ENCODE measurements around the gene SPAAR.
A peak's percentile ranks its signal among the peaks of the same experiment; 100 is the strongest.
"Not testable (repeated sequence)": the region's sequence is repeated elsewhere in the genome, so short reads cannot be mapped to it uniquely, and the experiment has no call there.

Gene SPAAR

DNA sequence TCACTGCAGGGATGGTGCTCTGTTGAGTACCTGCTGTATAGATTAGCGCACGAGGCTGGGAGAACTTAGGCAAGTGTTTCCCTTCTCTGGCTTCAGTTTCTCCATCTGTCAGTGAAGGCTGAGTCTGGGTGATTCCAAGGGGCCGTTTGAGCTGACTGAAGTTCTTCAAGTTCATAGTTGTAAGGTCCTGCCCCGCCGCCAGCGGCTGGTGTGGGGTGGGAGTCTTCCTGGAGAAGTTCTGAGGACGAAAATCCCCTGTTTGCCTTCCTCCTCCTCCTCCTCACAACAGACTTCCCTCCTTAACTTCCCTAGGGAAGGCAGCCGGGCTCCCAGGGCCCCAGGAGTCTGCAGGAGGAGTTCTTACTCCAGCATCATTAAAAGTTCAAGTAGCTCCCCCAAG, 5.0 kb upstream of the SPAAR start:
- DNase-seq (ENCODE audit: low spot score) = no peak

DNA sequence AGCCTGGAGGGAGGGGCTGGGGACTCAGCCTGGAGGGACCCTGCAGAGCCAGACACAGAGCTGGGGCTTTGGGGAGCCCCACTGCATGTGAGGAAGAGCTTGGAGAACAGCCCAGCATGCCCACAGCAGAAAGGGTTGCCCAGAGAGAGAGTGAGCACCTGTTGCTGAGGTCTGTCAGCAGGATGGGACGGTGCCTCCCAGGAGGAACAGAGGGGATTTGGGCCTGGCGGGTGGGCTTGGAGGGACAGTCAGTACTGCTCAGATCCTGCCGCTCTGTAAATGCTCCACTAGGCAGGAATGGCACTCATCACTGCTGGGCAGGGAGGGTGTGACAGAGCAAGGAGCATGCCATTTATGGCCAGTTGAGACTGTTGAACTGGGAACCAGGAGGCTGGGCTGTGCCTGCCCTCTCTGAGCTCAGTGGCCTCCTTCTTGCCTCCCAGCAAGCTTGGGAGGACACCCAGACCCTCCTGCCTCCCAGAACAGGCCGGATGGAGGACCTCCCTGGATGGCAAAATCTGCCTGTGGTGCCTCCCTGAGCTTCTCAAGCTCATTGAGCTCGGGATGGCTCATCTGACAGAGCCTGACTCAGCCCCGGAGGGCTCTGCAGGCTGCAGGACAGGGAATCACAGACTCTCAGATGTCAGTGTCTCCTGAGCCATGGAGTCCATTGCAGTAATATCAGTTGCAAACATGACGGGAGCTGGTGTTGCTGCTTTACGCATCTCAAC, 4.1 kb upstream of the SPAAR start:
- peak; percentile 73 for DNase-seq (ENCODE audit: low spot score)

DNA sequence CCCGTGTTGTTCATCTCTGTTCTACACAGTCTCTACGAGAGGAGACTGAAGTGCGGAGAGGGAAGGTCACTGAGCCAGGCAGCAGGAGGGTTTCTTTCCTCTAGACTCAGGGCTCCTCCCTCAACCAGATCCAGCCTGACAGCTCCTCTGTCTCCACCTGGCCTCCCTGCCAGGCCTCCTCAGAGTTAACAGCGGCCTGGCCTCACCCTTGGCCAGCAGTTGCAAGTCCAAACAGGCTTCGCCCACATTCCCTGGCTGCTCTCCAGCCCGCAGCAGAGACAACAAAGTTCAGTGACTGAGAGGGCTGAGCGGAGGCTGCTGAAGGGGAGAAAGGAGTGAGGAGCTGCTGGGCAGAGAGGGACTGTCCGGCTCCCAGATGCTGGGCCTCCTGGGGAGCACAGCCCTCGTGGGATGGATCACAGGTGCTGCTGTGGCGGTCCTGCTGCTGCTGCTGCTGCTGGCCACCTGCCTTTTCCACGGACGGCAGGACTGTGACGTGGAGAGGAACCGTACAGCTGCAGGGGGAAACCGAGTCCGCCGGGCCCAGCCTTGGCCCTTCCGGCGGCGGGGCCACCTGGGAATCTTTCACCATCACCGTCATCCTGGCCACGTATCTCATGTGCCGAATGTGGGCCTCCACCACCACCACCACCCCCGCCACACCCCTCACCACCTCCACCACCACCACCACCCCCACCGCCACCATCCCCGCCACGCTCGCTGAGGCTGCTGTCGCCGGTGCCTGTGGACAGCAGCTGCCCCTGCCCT, 3.2 kb upstream of the SPAAR start, which contains the start of gene HRCT1:
Gene HRCT1, plus strand, starts transcription at position 291 of the 768 bp plus-strand sequence. Its CDS starts 86 bp downstream, at position 377.
- peak; percentile 94 for DNase-seq (ENCODE audit: low spot score)

DNA sequence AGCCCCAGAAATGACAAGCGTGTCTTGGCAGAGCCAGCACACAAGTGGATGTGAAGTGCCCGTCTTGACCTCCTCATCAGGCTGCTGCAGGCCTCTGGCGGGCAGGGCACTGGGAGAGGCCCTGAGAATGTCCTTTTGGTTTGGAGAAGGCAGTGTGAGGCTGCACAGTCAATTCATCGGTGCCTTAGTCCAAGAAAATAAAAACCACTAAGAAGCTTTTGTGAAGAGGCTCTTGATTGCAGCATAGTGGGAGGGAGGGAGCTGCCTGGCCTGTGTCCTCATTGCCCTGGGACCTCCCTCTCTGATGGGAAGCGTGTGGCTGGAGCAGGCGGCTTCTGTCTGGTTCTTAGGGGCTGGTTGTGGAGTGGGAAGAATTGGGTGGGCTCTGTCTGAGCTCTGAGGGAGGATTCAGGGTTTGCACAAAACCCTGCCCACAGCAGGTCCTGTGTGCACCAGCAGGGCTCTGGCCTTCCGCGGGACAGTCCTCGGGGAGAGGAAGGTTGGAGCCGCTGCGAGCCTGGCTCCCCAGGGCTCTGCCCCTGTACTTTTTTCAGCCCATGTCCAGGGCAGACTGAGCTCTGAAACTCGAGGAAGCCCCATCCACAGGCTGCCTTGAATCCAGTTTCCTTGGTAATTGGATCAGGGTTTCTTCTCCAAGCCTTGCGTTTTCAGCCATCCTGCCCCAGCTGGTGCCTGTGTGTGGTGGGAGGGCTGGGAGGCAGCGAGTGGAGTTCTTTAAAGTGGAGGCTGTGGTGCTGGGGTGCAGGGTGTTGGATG, 2.2 kb upstream of the SPAAR start:
- DNase-seq (ENCODE audit: low spot score) = peak; percentile 28

DNA sequence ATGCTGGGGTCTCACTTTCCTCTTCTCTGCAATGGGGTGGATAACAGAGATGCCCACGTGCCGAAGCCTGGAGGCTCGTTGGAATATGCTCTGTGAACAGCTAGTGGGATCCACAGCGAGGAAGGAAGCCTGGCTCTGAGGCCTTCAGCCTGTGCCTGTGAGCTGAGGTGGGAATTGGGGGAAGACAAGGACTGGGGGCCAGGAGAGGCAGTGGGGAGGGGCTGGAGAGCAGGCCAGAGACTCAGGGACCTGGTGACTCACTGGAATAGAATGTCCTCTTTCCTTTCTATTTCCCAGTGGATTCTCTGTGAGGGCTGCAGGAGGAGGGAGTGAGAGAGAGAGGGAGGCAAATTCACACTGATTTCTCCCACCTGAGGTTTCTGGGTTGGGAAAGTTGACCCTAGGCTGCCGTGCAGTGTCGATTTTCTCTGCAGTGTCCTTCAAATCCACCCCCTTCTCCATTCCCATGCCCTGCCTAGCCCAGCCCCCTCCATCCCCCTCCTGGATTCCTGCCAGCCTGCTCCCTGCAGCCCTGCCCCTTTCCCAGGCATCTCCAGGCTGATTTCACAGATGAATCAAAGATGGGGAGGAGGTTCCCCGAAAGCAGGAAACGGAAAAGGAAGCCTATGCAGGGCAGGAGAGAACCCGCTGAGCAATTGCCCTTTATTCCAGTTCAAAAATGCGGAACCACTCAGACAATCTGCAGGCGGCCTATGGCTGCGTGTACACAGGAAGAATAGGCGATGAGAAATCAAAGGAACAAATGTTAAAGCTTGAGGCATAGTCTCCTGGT, 1.4 kb upstream of the SPAAR start:
- DNase-seq (ENCODE audit: low spot score) = peak; percentile 91

DNA sequence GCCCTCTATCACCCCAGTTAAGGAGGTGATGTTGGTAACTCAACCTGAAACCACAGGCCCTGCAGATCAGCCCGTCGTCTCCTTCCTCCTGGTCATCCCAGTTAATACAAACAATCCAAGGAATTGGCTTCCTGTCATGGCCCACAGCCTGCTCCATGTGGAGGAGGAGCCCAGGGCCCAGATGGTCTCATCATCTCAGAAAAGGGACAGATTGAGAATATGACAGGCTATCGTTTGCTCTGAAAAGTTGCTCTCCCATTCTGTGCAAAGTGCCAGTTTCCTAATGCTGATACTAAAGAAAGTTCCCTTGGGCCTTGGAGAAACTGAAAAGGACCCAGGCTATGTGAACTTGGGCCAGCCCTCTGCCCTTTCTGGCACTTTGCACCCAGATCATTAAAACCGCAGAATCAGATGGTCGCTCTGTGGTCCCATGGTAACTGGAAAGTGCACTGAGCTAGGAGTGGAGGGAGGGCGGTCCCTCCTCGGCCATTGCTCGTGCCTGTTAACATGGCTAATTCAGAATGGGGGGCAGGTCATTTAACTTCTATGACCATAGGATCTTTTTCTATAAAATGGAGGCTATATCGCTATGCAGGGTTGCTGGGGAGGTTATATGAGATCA, 675 bp upstream of the SPAAR start:
- DNase-seq (ENCODE audit: low spot score) = no peak

DNA sequence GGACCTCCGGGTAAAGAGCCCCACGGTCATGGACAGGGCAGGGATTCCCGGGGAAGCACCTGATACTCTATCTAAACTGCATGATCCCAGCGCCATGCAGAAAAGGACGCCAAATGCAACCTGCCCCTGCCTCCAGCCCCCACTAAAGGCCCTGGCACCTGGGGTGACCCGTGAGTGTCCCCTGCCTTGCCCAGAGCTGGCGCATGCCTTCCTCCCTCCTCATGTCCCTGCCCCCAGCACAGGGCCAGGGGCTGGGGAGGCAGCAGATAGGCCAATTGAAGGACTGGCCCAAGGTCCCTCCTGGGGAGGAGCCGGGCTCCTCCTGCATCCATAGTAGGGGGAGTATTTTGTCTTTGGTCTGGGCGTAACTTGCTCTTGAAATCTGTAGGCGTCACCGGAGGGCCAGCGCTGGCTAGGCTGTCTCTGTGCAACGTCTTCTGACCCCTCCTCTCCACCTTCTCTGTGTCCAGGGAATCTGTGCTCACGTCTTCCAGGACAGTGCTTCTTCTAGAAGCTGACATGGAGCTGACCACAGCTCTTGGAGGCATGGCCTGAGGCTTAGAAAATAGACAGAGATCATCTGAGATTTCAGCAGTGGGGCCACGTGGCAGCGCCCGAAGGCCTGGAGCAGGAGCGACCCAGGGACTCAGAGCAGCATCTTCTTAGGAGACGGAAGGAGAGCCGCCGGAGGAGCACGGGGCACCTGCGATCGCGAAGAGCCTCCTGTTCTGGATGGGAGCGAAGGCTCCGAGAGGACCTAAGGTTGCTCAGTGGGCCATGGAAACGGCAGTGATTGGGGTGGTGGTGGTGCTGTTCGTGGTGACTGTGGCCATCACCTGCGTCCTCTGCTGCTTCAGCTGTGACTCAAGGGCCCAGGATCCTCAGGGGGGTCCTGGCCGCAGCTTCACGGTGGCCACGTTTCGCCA, 660 bp downstream of the SPAAR start:
- DNase-seq (ENCODE audit: low spot score) = no peak

DNA sequence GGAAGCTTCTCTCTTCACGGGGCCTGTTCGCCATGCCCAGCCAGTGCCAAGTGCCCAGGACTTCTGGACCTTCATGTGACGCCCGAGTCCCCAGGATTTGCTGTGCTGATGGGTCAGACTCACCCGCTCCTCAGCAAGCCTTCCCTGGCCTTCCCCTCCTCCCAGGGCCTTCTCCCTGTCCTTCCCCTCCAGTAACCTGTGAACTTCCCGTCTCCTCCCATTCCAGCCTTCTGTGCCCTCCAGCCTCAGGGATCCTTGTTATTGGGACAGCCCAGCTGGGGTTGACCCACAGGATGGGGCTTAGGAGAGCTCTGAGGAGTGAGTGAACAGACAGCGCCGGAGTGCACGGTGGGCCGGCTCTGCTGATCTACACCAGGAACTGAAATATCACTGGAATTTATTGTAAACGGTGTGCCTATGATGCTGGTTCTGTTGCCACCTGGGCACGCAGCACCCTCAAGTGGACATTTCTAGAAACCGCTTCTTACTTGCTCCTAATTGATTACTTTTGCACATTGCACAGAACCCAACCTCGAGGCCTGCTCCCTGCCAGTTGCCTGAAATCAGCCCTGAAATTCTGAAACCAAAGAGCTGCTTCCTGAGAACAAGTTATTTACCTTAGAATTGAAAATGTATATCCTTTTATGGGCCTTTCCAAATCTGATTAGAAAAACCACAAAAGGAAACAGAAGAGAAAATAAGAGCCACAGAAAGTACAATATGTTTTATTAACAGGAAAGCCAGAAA, 1.5 kb downstream of the SPAAR start:
- DNase-seq (ENCODE audit: low spot score) = peak; percentile 73

DNA sequence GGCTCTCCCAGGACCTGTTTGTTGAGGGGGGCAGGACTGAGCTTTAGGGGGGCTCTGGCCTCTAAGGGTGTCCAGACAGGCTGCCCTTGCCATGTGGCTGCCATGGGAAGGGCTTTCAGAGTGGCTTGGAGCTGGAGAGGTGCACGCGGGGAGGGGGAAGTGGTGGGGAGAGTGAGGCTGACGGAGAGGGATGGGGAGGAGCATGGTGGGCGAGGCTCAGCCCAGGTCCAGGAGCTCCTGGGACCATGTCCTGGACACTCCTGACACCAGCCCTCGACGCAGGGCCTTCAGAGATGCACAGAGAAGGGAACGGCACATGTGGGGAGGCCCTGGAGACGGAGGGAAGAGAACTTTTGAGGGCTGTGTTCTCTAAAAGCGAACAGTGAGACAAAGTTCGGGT, 2.4 kb downstream of the SPAAR start:
- DNase-seq (ENCODE audit: low spot score) = no peak

DNA sequence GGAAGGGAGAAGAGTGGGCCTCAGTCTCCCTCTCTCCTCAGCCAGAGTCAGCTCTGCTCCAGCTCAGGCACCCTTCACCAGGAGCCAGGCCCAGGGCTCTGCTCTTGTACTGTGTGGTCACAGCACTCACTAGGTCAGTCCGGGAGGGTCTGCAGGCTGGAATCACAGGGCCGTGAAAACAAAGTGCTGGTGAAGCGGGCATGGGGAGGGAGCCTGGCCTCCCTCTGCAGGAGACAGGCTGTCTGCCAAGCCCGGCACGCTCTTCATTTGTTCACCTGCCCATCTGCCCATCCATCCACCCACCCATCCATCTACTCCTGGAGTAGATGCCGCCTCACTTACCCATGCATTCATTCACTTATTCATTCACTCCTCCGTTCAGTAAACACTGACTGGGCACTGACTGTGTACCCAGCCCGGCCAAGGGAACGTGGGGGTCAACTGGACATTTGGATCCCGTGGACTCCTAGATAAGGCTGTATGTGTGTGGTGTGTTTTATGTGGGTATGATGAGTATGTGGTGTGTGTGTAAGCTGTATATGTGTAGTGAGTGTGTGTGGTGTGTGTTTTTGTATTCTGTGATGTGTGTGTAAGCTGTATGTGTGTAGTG, 3.6 kb downstream of the SPAAR start:
- no peak for DNase-seq (ENCODE audit: low spot score)

DNA sequence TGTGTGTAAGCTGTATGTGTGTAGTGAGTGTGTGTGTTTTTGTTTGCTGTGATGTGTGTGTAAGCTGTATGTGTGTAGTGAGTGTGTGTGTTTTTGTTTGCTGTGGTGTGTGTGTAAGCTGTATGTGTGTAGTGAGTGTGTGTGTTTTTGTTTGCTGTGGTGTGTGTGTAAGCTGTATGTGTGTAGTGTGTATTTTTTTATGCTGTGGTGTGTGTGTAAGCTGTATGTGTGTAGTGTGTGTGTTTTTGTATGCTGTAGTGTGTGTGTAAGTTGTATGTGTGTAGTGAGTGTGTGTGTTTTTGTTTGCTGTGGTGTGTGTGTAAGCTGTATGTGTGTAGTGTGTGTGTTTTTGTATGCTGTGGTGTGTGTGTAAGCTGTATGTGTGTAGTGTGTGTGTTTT, 4.1 kb downstream of the SPAAR start:
- DNase-seq (ENCODE audit: low spot score) = not testable (repeated sequence)

DNA sequence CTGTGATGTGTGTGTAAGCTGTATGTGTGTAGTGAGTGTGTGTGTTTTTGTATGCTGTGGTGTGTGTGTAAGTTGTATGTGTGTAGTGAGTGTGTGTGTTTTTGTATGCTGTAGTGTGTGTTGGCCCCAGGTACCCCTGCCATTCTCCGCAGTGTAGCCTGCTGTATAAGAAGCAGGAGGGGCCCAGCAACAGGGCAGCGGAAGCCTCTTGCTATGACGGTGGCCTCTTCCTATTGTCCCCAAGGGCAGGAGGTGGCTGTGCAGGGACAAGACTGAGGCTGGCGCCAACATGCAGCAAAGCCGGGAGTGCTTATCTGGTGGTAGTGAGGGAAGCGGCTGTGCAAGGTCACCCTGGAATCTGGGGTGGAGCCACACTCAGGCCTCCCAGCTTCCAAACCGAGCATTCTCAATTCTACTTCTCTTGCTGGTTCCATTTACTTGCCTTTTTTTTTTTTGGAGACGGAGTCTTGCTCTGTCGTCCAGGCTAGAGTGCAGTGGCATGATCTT, 5.1 kb downstream of the SPAAR start:
- no peak for DNase-seq (ENCODE audit: low spot score)

DNA sequence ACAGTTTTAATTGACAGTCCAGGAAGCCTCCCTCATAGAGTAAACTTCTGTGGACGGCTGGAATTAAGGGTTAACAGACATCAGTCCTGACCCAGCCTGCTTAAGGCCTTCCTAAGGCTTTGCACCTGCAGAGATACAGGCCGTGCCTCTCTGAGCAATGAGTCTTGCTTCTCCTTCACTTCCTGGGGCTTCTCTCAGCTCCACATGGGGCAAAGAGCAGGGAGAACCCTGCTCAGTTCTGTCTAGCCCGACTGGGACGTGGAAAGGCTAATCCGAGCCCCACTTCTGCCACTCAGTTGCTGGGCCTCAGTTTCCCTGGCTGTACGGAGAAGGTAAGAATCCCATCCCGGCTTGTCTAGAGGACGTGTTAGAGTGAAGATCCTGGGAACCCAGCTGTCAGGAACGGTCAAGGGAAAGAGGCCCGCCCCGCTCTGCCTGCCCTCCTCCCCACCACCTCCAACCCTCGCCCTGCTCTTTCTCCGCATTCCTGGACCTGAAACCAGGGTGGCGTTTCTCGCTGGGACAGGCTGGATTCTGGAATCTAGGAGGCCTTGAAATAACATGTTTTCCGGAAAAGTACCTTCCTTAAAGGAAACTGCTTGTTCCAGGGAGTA, 6.5 kb downstream of the SPAAR start:
- no peak for DNase-seq (ENCODE audit: low spot score)

DNA sequence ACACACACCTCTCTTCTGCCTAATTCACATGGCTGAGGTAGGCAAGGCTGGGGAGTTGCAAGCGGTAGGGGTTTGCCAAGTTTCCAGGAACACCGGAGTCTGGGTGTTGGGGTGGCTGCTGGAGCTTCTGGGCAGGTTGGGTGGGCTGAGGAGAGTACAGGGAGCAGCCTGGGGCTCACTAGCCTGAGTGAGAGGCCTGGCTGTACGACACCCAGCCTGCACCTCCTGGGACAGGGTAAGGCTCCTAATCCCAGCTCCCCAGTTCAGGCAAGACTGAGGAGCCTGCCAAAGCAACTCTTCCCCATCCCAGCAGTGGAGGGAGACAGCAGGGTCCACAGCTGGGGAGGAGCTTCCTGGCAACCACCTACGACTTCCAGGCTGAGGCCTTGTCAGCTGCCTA, 8.0 kb downstream of the SPAAR start:
- no peak for DNase-seq (ENCODE audit: low spot score)

DNA sequence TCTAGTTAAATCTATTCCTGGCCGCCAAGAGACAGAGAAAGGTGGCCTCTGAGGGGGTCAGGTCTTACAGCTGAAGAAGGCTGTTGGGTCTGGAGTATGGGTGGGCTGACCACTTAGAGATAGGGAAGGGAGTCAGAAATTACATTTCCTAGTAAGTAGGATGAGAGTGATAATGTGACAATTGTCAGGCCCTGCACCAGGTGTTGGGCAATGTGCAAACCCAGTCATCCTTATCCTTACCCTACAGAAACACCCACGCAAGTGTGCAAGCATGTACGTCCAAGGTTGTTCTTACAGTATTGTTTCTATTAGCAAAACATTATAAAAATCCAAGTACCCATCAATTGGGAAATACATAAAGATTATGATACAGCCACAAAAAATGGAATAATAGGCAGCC, 9.5 kb downstream of the SPAAR start:
- DNase-seq (ENCODE audit: low spot score) = no peak

DNA sequence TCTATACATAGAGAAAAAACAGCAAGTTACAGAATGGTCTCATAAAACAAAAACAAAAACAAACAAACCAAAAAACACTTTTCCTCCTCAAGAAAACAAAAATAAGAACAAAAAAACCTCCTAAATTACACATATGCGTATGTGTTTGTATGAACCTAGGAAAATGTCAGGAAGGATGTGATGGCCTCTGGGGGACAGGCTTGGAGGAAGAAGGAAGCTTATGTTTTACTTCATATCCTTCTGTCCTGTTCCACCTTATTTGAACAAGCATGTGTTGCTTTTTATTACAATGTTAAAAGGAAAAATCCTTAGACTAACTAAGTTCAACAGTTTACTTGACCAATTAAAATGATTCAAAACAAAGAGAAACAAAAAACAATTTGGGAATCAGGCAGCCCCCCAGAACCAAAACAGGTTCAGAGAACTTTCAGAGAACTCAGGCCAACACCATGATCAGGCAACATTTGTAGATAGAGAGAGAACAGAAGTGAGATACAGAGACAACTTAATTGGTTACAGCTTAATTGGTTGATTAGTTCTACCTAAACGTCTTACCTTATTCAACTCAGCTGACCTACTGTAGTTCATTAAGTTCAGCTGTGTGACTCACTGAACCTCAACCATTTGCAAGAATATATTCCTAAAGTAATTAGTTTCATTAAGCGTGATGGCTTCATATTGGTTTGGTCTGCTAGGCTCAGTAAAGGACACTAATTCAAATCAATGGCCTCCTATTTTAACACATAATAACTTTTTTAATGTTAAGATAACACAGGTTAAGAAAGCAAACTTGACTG, 10.1 kb downstream of the SPAAR start:
- DNase-seq (ENCODE audit: low spot score) = no peak

DNA sequence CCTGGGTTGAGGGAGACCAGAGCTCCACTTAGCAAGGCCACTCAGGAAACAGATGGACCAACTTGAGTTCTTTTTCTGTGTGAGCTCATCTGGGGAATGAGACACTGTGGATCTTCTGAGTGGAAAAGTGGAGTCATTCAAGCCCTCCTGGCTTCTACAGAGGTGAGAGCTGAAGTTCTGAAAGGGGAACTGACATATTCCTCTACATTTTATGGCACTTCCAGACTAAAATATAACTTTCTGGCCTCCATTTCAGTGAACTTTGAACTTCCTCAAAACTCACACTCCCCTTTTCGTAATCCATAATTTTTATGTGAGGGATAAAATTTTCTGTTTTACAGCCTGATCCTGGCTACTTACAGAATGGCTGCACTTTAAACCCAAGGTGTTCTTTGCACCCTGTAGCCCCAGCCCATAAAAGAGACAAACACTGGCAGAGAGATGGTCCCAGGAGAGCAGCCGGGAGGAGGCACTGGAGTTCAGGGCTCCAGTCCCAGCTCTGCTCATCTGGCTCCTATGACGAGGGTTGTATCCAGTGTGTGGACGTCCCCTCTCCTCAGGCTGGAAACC, 10.8 kb downstream of the SPAAR start:
- no peak for DNase-seq (ENCODE audit: low spot score)

Measured in kidney tubule cell (primary cell).